Activated CD4-positive, CD25-positive, alpha-beta regulatory T cell (primary cell): ENCODE results near the gene ZNF557.

Experiments
- DNase-seq, 4 experiments: peaks; one replicate each; lab custom pipeline; 2025; lab: John Stamatoyannopoulos, UW

Gene ZNF557

DNA sequence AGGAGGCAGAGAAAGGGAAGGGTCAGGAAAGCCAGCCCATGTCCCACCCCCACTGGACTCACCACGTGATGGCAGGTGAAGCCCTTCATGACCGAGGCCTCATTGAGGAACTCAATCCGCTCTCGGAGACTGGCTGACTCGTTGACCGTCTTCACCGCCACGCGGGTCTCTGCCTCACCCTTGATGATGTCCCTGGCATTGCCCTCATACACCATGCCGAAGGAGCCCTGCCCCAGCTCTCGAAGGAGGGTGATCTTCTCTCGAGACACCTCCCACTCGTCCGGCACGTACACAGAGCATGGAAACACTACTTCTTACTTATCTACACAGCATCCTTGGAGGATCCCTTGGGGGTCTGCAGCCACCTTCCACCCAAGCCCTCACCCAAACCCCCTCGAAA is 55.7 kb downstream of the ZNF557 start:
- DNase-seq, result no peak

DNA sequence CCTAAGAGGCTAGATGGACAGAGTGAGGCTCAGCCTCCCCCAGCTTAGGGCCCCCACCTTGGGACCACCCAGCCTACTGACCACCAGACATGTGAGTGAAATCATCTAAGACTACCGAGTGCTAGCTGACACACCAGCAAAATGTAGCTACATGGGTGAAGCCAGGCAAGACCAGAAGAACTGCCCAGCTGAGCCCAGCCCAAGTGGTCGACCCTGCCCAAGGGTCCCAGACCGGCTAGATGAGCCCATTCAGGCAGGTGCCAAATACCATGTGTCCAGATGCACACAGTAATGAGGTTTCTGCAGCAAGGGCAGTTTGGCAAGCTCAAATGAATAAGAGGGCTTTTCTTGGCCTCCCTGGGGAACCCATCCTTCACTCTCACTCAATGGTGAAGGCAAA is 56.6 kb downstream of the ZNF557 start:
- DNase-seq, result no peak

DNA sequence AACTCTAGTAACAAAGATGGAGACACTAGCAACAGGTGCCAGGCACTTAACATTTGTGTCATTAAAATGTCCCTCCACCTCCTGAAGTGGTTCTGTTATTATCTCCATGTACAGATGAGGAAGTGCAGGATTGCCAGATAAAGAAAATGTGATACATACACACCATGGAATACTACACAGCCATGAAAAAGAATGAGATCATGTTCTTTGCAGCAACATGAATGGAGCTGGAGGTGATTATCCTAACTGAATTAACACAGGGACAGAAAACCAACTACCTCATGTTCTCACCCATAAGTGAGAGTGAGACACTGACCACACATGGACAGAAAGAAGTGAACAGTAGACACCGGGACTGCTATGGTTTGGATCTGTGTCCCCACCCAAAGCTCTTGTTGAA is 60.5 kb downstream of the ZNF557 start:
- no peak for DNase-seq

DNA sequence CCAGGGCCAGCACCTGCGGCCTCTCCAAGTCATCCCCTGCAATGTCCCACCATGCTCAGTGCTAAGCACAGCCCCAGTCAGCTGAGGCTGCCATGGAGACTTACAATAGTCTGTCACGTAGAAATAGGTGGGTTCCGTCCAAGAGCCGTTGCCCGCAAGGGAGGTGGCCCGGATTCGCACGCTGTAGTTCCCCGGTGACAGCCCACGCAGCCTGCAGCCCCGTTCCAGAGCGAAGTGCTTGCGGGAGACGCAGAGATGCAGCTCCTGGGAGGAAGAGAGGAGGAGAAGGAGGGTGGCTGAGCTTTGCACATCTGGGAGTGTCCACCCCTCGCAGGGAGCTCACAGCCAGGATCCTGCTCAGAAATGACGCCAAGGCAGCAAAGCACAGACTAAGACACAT is 62.6 kb downstream of the ZNF557 start:
- DNase-seq, result no peak

DNA sequence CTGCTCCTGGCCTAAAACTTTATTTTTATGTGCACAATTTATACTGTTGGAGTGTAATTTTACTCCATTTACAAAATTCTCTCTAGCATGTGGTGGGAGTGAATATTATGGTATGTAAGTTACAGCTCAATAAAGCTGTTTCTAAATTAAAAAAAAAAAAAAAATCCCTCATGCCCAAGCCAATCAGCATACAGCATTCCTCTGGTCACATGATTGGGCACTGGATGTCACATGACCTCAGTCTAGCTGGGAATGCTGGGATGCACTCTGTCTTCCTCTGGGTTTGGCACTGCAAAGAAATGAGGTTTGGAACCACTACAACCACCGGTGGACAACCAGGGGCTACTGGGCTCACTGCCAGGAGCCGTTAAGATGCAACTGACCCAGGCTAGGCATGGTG is 67.6 kb downstream of the ZNF557 start:
- no peak for DNase-seq
